T-helper 1 cell (primary cell): Measurements from ENCODE around the gene PEX11G.
"Not testable (repeated sequence)": the region's sequence is repeated elsewhere in the genome, so short reads cannot be mapped to it uniquely, and the experiment has no call there.

Experiments
- DNase-seq, 5 donors: peaks; one replicate each; pipeline ENCODE4 v3.0.0-alpha.2; 2012 to 2020

The PEX11G gene

DNA sequence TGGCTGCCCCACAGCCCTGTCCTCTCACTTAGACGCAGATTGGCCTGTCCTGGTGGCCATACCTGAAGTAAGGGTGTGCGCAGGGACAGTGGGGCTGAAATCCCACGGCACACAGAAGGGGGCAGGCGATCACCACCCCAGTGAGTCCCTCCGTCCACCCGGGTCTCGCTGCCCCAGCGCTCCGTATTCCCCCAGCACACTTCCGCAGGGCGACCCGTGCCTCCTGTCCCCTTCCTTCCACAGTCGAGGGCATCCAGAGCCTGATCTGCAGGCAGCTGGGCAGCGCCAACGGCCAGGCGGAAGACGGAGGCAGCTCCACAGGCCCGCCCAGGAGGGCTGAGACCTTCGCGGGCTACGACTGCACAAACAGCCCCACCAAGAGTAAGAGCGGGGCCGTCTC, 25.3 kb downstream of the PEX11G start:
- DNase-seq: no peak

- DNase-seq: no peak
Measured at GRCh38 chr19:7461841-7462629, 26.8 kb downstream of the PEX11G start.

DNA sequence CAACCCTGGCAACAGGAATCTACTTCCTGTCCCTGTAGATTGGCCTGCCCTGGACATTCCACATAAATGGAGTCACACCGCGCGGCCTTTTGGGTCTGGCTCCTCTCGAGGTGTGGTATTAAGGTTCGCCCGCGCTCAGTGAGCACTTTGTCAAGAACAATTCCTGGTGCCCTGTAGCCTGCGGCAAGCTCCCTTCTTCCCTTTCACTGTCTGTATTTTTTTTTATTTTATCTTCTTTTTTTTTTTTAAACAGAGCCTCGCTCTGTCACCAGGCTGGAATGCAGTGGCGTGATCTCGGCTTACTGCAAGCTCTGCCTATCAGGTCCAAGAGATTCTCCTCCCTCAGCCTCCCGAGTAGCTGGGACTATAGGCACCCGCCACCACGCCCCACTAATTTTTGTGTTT, 28.3 kb downstream of the PEX11G start:
- no peak for DNase-seq

- DNase-seq: no peak
Measured at GRCh38 chr19:7459773-7460172, 29.1 kb downstream of the PEX11G start.

DNA sequence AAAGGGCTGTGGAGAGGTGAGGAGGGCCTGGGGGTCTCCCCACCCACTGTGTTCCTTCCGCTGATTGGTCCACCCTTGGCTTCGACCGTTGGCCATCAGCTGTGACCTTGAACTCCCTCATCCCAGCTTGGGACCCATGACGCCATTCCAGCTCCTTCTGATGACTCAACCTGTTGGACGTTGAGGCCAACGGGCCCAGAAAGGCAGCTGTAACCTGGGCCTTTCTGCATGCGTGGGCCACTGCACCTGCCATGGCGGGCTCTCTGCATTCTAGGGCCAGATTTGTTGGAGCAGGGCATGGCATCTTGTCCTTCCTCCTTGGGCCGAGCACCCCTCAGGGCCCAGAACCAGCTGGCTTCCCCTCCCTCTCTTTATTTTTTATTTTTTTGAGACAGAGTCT, 30.2 kb downstream of the PEX11G start:
- no peak for DNase-seq

DNA sequence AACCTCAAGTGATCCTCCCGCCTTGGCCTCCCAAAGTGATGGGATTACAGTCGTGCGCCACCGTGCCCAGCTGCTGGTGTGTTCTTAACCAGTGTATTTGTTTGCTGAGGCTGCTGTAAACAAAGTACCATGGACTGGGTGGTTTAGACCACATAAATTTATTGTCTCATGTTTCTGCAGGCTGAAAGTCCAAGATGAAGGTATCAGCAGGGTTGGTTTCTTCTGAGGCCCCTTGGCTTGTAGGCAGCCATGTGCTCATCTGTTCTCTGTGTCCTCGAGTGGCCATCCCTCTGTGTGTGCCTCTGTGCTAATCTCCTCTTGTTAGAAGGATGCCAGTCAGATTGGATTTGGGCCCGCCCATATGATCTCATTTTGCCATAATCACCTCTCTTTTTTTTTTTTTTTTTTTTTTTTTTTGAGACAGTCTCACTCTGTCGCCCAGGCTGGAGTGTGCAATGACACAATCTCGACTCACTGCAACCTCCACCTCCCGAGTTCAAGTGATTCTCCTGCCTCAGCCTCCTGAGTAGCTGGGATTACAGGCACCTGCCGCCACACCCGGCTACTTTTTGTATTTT, 31.8 kb downstream of the PEX11G start:
- DNase-seq: no peak

- DNase-seq: no peak
Measured at GRCh38 chr19:7455600-7456296, 33.1 kb downstream of the PEX11G start.

- DNase-seq: no peak
Measured at GRCh38 chr19:7454998-7455397, 33.8 kb downstream of the PEX11G start.

GRCh38 chr19:7450243-7451223, 38.3 kb downstream of the PEX11G start:
- DNase-seq: peak in 1 of 5 donors; percentile 80

- DNase-seq: not testable (repeated sequence)
Measured at GRCh38 chr19:7449391-7450070, 39.3 kb downstream of the PEX11G start.

GRCh38 chr19:7447648-7448047, 41.2 kb downstream of the PEX11G start:
- no peak for DNase-seq

GRCh38 chr19:7445104-7445503, 43.7 kb downstream of the PEX11G start:
- no peak for DNase-seq

DNA sequence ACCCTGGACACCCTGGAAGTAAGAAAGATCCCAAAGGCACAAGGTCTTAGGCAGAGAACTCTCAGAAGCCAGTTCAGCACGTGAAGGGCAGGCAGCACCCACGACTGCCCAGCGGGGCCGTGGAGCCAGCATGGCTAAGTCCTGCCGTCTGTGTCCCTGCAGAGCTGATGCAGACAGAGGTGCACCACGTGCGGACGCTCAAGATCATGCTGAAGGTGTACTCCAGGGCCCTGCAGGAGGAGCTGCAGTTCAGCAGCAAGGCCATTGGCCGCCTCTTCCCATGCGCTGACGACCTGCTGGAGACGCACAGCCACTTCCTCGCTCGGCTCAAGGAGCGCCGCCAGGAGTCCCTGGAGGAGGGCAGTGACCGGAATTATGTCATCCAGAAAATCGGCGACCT, 44.8 kb downstream of the PEX11G start:
- DNase-seq: no peak

DNA sequence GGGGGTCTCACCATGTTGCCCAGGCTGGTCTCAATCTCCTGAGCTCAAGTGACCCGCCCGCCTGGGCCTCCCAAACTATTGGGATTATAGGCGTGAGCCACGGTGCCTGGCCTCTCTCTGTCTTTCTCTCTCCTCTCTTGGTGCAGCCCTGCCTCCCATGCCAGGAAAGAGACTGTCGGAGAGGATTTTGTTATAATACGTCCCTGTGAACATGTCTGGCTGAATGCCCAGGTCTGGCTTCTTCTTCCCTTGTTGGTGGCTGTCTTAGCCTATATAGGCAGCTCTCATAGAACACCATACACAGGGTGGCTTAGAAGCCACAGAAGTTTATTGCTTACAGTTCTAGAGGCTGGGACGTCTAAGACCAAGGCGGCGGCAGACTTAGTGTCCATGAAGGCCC, 46.4 kb downstream of the PEX11G start:
- no peak for DNase-seq

DNA sequence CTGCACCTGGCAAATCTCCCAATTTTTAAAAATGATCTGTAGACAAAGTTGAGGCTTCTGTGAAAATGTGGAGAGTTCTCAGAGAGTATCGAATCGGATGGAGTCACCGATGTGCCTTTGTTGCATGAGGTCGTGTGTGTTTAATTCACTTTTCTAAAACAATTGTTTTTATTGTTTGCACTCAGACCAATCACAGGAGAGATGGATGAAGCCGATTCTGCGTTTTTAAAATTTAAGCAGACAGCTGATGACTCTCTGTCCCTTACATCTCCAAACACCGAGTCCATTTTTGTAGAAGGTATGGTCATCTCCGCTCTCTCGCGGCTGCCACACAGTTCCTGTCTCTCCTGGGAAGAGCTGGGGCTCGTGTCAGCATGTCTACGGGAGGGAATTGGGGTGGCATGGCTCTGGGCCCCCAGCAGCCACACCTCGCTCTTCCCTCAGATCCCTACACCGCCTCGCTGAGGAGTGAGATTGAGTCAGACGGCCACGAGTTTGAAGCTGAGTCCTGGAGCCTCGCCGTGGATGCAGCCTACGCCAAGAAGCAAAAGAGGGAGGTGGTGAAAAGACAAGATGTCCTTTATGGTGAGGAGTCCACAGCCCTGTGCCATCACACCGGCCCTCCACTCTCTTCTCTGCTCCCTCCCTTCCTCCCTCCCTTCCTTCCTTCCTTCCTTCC, 47.2 kb downstream of the PEX11G start:
- DNase-seq: no peak

DNA sequence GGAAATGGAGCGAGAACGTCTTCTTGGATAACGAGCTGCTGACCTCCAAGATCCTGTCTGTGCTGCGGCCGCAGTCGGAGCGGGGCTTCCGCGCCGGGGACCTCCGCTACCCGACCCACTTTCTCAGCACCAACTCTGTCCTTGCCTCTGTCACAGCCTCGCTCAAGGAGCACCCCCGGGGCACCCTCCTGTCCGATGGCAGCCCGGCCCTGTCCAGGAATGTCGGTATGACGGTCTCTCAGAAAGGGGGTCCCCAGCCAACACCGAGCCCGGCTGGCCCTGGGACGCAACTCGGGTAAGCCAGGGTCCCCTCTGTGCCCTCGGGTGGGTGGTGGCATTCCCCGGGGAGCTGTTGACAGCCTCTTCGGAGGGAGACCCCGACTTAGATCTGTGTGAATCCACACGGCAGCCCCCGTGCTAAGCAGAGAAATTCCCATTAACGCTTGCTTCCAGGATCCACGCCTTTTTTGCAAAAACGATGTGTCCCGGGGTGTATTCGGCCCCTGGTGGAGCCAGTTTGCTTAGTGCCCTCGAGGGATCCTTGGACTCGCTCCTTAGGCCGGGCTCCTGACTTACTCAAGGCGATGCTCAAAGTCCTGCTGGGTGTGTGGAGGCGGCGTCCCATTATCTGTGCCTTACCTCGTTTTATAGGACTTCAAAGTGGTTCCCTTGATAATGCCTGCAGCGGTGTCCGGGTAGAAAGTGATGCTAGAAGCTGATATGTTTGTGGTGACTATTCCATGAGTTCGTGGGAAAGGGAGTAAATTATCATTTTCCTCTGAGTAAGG, 48.5 kb downstream of the PEX11G start:
- no peak for DNase-seq

DNA sequence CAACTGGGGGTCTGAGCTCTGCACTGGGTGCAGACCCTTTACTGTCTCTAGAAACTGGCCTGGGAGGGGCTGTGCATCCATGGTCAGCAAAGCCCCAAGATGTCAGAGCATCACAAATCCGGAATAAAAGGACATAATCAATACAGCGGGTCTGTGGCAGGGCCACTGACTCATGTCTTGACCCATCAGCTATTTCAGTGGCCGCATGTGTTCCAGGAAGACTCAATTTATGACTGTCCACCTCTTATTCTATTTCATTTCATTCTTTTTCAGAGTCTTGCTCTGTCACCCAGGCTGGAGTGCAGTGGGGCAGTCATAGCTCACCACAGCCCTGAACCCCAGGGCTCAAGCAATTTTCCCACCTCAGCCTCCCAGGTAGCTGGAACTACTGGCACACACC, 53.2 kb downstream of the PEX11G start:
- no peak for DNase-seq

DNA sequence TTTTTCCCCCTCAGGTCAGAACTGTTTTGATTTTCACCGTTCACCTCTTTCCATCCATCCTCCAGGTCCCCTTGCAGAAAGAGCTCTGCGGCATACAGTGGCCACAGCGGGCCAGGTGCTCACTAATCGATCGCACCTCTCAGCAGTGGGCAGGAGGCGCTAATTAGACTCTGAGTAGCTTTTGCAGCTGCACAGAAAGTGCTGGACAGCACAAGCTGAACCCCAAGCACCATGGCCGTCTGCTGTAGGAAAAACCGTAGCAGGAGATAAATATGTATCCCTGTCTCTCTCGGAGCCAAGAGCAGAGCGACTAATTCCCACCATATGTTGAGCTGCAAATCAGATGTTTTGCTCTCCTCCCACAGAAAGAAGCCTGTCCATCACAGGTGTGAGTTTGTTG, 54.4 kb downstream of the PEX11G start:
- DNase-seq: no peak

GRCh38 chr19:7433456-7433855, 55.4 kb downstream of the PEX11G start:
- not testable (repeated sequence) for DNase-seq

DNA sequence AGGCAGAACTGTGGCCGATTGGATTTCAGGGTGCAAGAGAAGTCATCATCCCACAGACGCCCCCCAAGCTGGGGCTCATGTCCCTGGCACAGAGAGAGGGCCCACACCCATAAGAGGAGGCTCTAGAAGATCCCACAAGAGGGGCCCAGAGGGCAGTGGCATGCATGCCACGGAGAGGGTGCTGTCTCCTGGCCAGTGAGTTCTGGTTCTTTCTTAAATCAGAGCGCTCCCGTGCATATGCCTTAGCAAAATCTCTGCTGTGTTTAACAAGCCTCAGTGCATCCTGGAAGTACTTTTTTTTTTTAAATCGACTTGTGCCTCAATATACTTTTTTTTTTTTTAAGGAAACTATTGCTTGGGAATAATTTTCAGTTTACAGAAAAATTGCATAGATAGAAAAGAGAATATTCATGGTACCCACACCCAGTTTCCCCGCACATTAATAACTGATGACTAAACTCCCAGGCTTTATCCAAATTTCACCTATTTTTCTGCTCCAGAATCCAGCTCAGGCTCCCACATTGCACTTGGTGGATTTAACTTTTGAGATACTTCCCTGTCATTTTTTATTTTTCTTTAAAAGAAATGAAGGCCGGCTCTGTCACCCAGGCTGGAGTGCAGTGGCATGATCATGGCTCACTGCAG, 59.1 kb downstream of the PEX11G start:
- no peak for DNase-seq
